ENCODE measurements around the gene POLR2A.

POLR2A gene

DNA sequence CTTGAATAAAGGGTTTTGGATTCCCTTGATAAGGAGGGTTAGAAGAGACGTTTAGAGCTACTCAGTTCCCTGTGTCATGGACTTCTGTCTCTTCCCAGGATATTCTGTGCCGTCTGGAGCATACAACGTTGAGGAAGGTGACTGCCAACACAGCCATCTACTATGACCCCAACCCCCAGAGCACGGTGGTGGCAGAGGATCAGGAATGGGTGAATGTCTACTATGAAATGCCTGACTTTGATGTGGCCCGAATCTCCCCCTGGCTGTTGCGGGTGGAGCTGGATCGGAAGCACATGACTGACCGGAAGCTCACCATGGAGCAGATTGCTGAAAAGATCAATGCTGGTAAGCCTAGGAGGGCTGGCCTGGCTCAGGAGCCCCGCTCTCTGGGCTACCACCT, 24.7 kb downstream of the POLR2A start:
- DNase-seq (ENCODE audit: low read depth), result no peak

DNA sequence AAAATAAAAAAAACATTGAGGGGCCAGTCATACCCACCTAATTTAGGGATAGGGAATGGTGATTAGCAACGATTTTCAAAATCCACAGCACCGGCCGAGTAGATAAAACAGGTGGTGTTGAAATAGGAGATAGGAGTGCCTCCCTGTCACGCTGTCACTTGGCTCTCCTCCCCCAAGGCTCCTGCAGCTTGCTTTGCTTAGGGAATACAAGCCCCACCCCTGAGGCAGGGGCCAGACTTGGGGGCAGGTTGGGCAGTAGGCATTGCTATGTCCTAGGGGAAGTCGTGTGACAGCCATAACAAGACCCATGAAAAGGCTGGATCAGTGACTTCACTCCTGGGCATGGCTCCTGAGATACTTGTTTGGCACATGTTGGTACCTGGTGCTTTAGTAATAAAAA, 25.8 kb downstream of the POLR2A start:
- DNase-seq (ENCODE audit: low read depth), result no peak

DNA sequence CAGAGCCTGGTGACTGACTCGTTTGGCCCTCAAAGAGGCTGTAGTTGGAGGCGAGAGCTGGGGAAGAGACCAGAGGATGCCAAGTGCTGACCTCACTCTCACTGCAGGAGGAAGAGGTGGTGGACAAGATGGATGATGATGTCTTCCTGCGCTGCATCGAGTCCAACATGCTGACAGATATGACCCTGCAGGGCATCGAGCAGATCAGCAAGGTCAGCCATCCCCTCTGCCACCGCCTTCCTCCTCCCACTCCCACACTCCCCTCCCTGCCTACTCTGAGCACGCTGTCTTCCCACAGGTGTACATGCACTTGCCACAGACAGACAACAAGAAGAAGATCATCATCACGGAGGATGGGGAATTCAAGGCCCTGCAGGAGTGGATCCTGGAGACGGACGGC, 26.9 kb downstream of the POLR2A start:
- DNase-seq (ENCODE audit: low read depth), result no peak

DNA sequence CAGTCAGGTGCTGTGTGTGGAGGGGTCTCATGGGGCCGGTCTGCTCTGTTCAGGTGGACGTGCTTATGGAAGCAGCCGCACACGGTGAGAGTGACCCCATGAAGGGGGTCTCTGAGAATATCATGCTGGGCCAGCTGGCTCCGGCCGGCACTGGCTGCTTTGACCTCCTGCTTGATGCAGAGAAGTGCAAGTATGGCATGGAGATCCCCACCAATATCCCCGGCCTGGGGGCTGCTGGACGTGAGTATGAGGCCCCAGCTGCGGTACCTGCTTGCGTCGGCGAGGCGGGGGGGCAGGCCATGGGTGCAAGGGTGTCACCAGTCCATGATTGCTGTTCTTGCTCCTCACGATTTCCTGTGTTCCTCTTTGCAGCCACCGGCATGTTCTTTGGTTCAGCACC, 27.9 kb downstream of the POLR2A start:
- no peak for DNase-seq (ENCODE audit: low read depth)

DNA sequence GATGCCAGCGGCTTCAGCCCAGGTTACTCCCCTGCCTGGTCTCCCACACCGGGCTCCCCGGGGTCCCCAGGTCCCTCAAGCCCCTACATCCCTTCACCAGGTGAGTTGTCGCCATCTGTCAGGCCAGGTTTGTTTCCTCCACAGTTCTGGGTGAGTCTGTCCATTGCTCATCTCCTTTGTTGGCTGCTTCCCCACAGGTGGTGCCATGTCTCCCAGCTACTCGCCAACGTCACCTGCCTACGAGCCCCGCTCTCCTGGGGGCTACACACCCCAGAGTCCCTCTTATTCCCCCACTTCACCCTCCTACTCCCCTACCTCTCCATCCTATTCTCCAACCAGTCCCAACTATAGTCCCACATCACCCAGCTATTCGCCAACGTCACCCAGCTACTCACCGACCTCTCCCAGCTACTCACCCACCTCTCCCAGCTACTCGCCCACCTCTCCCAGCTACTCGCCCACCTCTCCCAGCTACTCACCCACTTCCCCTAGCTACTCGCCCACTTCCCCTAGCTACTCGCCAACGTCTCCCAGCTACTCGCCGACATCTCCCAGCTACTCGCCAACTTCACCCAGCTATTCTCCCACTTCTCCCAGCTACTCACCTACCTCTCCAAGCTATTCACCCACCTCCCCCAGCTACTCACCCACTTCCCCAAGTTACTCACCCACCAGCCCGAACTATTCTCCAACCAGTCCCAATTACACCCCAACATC, 28.8 kb downstream of the POLR2A start:
- DNase-seq (ENCODE audit: low read depth), result no peak

DNA sequence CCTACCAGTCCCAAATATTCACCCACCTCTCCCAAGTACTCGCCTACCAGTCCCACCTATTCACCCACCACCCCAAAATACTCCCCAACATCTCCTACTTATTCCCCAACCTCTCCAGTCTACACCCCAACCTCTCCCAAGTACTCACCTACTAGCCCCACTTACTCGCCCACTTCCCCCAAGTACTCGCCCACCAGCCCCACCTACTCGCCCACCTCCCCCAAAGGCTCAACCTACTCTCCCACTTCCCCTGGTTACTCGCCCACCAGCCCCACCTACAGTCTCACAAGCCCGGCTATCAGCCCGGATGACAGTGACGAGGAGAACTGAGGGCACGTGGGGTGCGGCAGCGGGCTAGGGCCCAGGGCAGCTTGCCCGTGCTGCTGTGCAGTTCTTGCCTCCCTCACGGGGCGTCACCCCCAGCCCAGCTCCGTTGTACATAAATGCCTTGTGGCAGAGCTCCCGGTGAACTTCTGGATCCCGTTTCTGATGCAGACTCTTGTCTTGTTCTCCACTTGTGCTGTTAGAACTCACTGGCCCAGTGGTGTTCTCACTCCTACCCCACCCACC, 29.8 kb downstream of the POLR2A start:
- no peak for DNase-seq (ENCODE audit: low read depth)

DNA sequence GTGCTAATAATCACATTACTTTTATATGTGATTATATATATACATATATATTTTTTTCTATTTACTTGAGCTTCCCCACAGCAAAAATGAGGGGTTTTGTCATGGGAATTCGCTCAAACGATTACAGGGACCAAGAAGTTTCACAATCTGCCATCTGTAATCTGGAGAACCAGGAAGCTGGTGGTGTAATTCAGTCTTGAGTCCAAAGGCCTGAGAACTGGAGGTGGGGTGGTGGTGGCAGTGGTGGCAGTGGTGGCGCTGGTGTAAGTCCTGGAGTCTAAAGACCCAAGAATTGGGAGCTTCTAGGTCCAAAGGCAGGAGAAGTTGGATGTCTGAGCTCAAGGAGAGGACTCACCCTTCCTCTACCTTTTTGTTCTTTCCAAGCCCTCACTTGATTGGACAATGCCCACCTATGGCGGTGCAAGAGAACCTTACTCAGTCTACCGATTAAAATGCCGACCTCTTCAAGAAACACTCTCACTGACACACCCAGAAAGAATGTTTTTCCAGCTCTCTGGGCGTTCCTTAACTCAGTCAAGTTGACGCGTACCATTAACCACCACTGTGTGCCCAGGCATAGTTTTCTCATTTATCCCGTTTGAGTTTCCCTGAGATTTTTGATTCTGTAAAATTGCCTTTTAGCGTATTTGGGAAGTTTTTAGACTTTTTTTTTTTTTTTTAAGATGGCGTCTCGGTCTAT, 31.9 kb downstream of the POLR2A start:
- DNase-seq (ENCODE audit: low read depth), result no peak

DNA sequence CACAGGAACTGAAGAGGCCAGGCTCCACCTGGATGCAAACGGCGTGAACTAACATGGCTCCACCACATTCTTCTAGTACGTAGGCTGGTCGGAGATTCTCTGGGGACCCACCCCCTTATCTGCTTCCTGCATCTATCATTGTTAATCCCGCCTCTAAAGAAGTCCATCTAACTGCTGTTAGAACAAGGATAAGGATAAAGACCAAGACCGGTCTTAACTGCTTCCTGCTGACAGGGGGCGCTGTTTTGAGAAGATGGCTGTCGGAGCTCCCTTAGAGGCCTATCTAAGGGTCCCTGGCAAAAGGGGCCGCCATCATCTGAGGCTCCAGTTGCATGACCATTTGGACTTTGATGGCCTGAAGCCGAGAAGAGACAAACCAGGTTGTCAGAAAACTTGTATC, 38.9 kb downstream of the POLR2A start:
- DNase-seq (ENCODE audit: low read depth), result peak; percentile 42

DNA sequence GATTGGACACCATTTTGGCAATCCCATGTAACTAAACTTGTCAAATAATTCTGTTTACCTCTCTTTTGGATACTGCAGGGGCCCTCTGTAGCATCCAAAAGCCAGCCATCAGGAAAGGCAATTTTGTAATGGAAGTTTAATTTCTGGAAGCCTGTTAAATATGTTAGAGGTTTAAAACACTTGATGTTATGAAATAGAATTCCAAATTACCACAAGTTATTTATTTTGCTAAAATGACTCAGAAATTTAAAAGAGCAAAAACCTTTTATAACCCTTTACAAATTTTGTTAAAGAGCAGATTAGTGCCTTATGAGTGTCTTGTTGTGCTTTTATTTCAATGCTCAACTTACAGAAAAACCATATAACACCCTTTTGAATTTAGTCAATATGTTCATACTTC, 44.7 kb downstream of the POLR2A start:
- DNase-seq (ENCODE audit: low read depth), result no peak

DNA sequence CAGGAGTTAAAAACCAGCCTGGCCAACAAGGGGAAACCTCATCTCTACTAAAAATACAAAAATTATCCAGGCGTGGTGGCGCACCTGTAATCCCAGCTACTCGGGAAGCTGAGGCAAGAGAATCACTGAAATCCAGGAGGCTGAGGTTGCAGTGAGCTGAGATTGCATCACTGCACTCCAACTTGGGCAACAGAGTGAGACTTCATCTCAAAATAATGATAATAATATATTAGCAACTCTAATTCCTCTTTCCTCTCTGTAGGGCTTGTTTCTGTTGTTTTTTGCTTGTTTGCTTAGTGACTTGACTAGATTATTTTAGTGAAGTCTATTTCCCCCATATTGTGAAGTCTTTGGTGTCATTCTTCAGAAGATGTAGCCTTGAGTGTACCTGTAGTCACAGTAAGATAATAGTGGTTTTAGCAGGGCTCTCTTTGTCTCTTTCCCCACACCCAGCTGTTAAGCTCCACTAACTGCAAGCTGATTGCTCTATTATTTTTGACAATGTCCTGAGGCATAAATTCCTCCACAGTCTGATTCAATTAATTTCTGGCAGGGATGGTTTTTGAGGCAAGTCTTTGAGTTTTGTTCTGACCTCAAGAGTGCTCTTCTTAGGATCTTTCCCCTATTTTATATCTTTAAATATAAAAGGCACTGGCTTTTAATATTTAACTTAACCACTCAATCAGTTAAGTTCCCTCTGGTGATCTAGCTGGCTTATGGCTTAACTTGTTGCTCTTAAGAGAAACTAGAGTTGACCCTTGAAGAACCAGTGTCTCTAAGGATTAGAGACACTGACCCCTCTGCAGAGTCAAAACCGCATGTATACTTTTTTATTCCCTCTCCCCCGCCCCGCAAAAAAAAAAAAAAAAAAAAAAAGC, 46.1 kb downstream of the POLR2A start:
- no peak for DNase-seq (ENCODE audit: low read depth)

DNA sequence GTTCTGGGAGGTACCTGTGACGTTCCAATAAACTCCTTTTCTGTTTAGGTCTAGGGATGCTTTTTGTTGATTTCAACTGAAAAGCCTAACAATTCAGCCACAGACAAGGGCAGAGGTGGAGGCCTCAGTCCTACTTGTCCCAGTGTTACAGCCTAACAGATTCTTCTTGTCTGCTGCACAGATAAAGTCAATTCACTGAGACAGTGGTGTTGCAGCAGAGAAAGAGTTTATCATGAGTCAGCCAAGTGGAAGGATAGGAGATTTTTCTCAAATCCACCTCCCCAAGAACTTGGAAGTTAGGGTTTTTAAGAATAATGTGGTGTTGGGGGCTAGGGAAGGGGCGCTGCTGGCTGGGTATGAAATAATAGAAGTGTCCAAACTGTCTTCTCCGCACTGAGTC, 53.9 kb downstream of the POLR2A start:
- DNase-seq (ENCODE audit: low read depth), result no peak

DNA sequence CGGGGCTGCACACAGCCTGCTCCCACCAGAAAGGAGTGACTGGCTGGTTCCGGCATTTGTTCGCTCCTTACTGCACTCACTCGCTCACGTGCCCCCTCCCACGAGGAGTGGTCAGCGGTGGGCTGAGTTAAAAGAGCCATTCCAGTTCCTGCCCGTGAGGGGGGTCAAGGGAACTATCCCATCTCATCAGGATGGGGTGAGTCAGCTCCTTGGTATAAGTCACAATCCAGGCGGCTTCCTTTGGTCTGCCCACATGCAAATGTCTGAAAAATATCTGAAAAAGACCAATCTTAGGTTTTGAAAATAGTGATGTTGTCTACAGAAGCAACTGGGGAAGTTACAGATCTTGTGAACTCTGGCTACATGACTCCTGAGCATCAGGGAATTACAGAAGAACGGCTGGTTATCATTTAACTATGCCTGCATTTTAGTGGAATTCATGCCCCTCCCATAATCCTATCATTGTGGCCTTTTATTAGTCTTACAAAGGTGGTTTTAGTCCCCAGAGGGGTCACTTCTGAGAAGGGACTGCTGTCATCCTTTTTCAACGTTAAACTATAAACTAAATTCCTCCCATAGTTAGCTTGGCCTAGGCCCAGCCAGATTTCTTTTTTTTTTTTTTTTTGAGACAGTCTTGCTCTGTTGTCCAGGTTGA, 54.9 kb downstream of the POLR2A start:
- peak; percentile 66 for DNase-seq (ENCODE audit: low read depth)

DNA sequence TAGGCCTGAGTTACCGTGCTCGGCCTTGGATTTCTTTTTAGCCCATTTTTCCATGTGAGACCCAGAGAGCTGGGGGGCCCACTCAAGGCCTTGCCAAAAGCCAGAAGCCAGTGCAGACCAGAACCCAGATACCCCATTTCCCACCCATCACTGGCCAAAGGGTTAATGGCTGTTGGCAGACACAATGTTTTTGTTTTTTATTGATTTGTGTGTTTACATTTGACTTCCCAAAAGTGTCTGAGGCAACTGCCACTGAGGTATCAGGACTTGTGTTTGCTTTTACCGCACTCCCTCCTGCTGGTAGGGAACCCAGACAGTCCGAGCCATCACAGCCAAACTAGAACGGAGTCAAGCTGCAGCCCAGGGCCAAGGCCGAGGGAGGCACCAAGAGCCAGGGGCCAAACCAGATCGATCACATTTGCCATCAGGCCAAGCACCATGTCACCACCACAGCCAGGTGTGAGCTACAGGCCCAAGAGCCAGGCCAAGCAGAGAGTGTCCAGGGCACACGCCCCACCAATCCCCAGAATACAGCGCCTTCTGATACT, 57.0 kb downstream of the POLR2A start:
- DNase-seq (ENCODE audit: low read depth), result no peak

DNA sequence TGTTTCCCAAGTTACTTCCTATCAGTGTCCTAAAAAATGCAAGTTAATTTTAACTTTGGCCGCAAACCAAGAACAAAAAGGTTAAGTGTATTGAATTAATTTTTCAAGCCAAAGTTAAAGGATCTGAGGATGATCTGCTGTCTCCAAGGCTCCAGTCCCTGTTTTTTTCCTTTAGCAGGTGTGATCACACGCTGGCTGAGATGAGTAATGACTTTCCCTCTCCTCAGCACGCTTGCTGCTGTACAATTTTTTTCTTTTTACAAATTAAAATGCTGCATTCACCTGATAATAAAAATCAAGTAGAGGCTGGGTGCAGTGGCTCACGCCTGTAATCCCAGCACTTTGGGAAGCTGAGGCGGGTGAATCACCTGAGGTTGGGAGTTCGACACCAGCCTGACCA, 60.7 kb downstream of the POLR2A start:
- DNase-seq (ENCODE audit: low read depth), result no peak

DNA sequence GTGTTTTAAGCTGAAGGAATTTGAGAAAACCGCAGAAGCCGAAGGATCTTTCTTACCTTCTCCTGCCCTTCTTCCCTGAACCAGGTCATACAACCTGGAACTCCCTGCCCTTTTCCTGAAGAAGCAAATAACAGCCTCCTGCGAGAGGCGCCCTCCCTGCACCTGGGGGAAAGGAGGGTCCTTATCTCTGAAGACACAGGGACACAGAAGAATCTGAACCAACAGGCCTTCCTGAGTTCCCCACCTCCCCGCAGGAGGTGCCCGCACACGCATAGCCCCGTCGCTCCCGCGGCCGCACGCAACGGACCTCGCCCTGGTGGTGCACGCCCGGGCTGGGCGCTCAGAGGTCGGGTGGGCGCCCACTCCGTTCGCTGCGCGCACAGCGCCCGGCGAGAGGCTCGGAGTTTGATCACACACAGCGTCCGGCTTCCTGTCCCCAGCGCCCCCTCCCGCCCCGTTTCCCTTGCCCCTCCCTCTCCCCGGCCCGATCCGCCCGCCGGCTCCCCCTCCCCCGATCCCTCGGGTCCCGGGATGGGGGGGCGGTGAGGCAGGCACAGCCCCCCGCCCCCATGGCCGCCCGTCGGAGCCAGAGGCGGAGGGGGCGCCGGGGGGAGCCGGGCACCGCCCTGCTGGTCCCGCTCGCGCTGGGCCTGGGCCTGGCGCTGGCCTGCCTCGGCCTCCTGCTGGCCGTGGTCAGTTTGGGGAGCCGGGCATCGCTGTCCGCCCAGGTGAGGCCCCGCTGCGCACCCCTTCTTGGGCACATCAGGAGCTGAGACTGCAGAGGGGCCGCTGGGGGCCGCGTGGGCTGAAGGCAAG, 64.6 kb downstream of the POLR2A start, which contains the start of gene TNFSF12:
Gene TNFSF12, plus strand, starts transcription at position 474 of the 816 bp plus-strand sequence. Its CDS starts 96 bp downstream, at position 570.
- DNase-seq (ENCODE audit: low read depth), result peak; percentile 62
